Activated CD4-positive, alpha-beta T cell treated with anti-CD3 and anti-CD28 coated beads, Interleukin-2, Interleukin-6, amounts not matched to agents 100 ng/mL and 50 ng/mL, durations not matched to agents 16 hours and 8 hours (primary cell): Measurements from ENCODE around the gene STUM.
"Not testable (repeated sequence)": the region's sequence is repeated elsewhere in the genome, so short reads cannot be mapped to it uniquely, and the experiment has no call there.

ENCODE experiments used
- DNase-seq: peaks from one replicate; pipeline ENCODE4 v3.0.0-alpha.2; 2020

The STUM gene

GRCh38 chr1:226629896-226630550 lies 81.5 kb downstream of the STUM start:
- DNase-seq, result no peak

GRCh38 chr1:226630592-226630991 lies 82.0 kb downstream of the STUM start:
- DNase-seq, result no peak

- DNase-seq, result no peak
These were observed 82.9 kb downstream of the STUM start for GRCh38 chr1:226631229-226632000.

- no peak for DNase-seq
These were observed 83.8 kb downstream of the STUM start for GRCh38 chr1:226632169-226632879.

- DNase-seq, result no peak
These were observed 84.4 kb downstream of the STUM start for GRCh38 chr1:226632922-226633351.

- no peak for DNase-seq
These were observed 85.1 kb downstream of the STUM start for GRCh38 chr1:226633541-226634165.

- DNase-seq, result peak; percentile 87
These were observed 85.6 kb downstream of the STUM start for GRCh38 chr1:226634166-226634588.

GRCh38 chr1:226634611-226635246 lies 86.2 kb downstream of the STUM start:
- no peak for DNase-seq

- DNase-seq, result peak; percentile 60
These were observed 86.9 kb downstream of the STUM start for GRCh38 chr1:226635456-226635941.

GRCh38 chr1:226636847-226637096 lies 88.2 kb downstream of the STUM start:
- DNase-seq, result no peak

- no peak for DNase-seq
These were observed 88.8 kb downstream of the STUM start for GRCh38 chr1:226637147-226637935.

GRCh38 chr1:226638001-226638601 lies 89.5 kb downstream of the STUM start:
- DNase-seq, result no peak

- DNase-seq, result no peak
These were observed 90.0 kb downstream of the STUM start for GRCh38 chr1:226638608-226639007.

- DNase-seq, result not testable (repeated sequence)
These were observed 90.6 kb downstream of the STUM start for GRCh38 chr1:226639206-226639605.

GRCh38 chr1:226639631-226640061 lies 91.1 kb downstream of the STUM start:
- no peak for DNase-seq

GRCh38 chr1:226640321-226641136 lies 92.0 kb downstream of the STUM start:
- DNase-seq, result no peak

GRCh38 chr1:226641671-226642231 lies 93.2 kb downstream of the STUM start:
- DNase-seq, result no peak

- no peak for DNase-seq
These were observed 93.9 kb downstream of the STUM start for GRCh38 chr1:226642421-226642820.

GRCh38 chr1:226643177-226643576 lies 94.6 kb downstream of the STUM start:
- peak; percentile 78 for DNase-seq
